Mucosa of descending colon (tissue), 3 donors: Measurements from ENCODE around the gene SGCG. TPM values are rescaled to one million over a fixed set of nuclear protein-coding genes. Genes with fewer than 3 reads are reported as not detected.
A peak's percentile ranks its signal among the peaks of the same experiment; 100 is the strongest.

Source experiments
- ATAC-seq: fragments of 200-7000 bp; cut with Tn5 transposase; one replicate; pipeline ENCODE4 v1.9.1; 2020; ENCODE audit warnings: mild to moderate bottlenecking, moderate library complexity
- DNase-seq, 3 donors: peaks; one replicate each; pipeline ENCODE4 v3.0.0-alpha.2; 2020
- H3K36me3 ChIP-seq: fragments of 200-600 bp; one replicate; pipeline ENCODE4 v1.8.0; 2021; ENCODE audit warnings: low read depth, mild to moderate bottlenecking
- H3K4me1 ChIP-seq: fragments of 200-600 bp; one replicate; pipeline ENCODE4 v1.8.0; 2021; ENCODE audit warnings: low read depth, mild to moderate bottlenecking
- H3K4me3 ChIP-seq: fragments of 200-600 bp; one replicate; pipeline ENCODE4 v1.8.0; 2021; ENCODE audit warnings: mild to moderate bottlenecking
- H3K9me3 ChIP-seq: fragments of 200-600 bp; one replicate; pipeline ENCODE4 v1.8.0; 2021; ENCODE audit warnings: mild to moderate bottlenecking
- intact Hi-C, 2 donors: fragments of 100-400 bp; cut with DNase I in 1 of 2; cut with micrococcal nuclease in 1 of 2; formaldehyde crosslinking; loops; one replicate each; pipeline versions ENCODE4 v1.11.0 to v1.11.1; 2022; cut with DNase I, micrococcal nuclease
- total RNA-seq, 3 donors: library from RNA; stranded (reverse); fragmentation: NEBNext Ultra II Directional in 2 of 3; extraction: Animal tissue kit (Norgen Biotek cat#: 25700) in 2 of 3; gene quantifications; one replicate each; pipeline versions ENCODE4 v1.2.1 to v1.2.4, GENCODE V29; 2021 to 2023
- TF ChIP-seq, protein P1 (sequence below): fragments of 200-600 bp; IDR thresholded peaks from one replicate; pipeline ENCODE4 v1.8.0; 2022; ENCODE audit warnings: antibody characterized with exemption, mild to moderate bottlenecking
- donor health status: DM: no; HTN: no; CAD: no; lungs with moderate emphysema.
- donor health status: DM: no; HTN: no; CAD: no.
- donor health status: DM: no; HTN: yes; CAD: no.

The SGCG gene
- total RNA-seq, 3 donors from 2014 or later: 0.41 to 0.66 TPM; not detected in 1

DNA sequence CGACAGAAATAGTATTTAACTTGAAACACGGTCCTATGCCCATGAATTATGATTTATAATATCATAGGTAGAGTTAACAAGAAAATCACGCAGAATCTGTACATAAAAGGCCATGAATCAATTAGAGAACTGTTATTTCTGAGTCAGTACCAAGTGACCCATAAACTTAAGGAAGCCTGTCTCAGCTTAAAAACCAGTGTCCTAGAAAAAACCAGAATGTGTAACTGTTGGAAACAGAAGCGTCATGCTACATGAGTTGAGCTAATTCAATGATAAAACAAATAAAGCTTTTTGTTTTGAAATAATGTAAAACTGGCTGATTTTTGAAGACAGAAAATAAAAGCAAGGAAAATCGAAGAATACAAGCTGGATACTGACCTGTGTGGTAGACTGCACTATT, 34.8 kb upstream of the SGCG start:
- no peak for ATAC-seq
- Histone ChIP-seq H3K4me3 (no peak overlapping the region), H3K4me1 (no peaks in the 10 kb centered on the region), H3K9me3 (peaks cover 9% of the 10 kb centered on the region), H3K36me3 (no peaks in the 10 kb centered on the region)
- DNase-seq: no peak
- TF ChIP-seq, protein P1, sequence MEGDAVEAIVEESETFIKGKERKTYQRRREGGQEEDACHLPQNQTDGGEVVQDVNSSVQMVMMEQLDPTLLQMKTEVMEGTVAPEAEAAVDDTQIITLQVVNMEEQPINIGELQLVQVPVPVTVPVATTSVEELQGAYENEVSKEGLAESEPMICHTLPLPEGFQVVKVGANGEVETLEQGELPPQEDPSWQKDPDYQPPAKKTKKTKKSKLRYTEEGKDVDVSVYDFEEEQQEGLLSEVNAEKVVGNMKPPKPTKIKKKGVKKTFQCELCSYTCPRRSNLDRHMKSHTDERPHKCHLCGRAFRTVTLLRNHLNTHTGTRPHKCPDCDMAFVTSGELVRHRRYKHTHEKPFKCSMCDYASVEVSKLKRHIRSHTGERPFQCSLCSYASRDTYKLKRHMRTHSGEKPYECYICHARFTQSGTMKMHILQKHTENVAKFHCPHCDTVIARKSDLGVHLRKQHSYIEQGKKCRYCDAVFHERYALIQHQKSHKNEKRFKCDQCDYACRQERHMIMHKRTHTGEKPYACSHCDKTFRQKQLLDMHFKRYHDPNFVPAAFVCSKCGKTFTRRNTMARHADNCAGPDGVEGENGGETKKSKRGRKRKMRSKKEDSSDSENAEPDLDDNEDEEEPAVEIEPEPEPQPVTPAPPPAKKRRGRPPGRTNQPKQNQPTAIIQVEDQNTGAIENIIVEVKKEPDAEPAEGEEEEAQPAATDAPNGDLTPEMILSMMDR: no peak
- intact Hi-C loops: no loop called here

DNA sequence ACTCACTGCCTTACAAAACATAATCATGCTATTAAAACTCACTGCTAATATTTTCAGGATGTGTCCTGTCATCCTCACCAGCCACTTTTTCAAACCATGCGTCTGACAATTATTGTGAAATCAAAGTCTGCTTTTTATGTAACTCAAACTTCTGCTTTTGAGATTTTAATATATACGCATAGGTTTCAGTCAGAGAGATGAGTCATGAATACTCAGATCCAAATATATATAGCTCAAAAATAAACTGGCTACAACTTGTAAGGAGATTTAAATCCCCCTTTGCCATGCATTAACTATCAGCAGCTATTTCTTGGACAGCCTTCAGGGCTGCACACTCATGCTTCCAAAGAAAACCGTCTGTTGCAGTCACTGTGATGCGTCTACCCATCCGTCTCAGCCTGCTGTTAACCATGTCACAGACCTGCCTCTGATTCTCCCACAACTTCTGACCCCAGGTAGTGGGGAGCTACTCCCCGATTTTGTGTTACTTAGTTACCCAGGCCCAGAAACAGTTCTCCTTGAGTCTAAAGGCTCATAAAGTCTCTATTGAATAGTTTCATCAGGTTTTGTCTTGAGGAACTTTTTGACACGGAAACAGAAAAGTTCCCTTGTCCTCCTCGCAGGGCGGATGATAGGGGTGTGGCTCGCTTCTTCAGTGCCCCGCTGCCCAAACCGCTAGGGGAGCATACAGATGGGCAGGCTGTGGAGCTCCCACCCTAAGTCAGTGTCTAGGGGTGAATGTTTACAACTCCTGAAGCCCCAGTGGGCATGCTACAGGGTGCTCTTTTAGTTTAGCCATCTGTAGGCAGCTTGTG, 33.8 kb upstream of the SGCG start:
- DNase-seq: no peak
- Histone ChIP-seq H3K36me3 (no peaks in the 10 kb centered on the region), H3K4me1 (no peaks in the 10 kb centered on the region), H3K9me3 (peaks cover 8% of the 10 kb centered on the region), H3K4me3 (no peak overlapping the region)
- ATAC-seq: no peak
- TF ChIP-seq, protein P1: no peak
- intact Hi-C loops: no loop called here

DNA sequence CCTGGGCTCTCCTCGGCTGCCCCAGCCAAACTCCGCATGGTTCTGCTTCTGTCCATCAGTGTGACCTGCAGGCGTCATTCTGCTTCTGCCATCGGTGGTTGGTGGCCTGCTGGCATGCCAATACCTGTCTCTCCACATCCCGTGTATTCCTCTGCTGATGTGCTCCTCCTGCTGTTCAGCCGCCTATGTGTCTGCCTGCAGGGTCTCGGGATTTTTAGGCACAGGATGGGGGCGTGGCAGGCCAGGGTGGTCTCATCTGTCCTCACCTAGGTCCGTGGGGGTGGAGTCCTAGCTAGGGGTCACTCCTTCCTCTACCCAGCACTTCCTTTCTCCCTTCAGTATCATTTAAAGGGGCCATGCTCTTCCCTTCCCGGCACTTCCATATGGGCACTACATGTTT, 33.0 kb upstream of the SGCG start:
- TF ChIP-seq, protein P1: no peak
- DNase-seq (no peak), ATAC-seq (no peak)
- Histone ChIP-seq H3K4me3 (no peak overlapping the region), H3K36me3 (no peaks in the 10 kb centered on the region), H3K9me3 (no peaks in the 10 kb centered on the region), H3K4me1 (no peaks in the 10 kb centered on the region)
- intact Hi-C loops: no loop called here

DNA sequence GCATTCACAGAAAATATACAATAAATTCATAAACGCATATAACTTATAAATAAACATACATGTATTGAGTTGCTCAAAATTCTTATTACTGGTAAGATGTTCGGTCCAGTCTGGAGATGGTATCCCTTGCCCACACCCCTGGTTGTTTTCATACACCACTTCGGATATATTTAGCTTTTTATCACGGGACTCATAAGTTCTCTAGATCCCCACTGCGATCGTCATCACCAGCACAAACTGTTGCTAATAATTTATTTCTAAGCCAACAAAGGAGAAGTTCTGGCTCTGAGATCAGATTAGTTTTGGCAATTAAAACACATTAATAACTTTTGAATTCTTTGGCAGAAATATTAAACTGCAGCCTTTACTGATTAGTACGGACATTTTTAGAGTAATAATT, 23.0 kb upstream of the SGCG start:
- H3K36me3 ChIP-seq: no peaks in the 10 kb centered on the region
- intact Hi-C loops: no loop called here
- DNase-seq (no peak), ATAC-seq (no peak)
- TF ChIP-seq, protein P1: no peak
- H3K4me3 ChIP-seq: no peak overlapping the region
- H3K4me1 ChIP-seq: no peaks in the 10 kb centered on the region
- H3K9me3 ChIP-seq: no peaks in the 10 kb centered on the region

DNA sequence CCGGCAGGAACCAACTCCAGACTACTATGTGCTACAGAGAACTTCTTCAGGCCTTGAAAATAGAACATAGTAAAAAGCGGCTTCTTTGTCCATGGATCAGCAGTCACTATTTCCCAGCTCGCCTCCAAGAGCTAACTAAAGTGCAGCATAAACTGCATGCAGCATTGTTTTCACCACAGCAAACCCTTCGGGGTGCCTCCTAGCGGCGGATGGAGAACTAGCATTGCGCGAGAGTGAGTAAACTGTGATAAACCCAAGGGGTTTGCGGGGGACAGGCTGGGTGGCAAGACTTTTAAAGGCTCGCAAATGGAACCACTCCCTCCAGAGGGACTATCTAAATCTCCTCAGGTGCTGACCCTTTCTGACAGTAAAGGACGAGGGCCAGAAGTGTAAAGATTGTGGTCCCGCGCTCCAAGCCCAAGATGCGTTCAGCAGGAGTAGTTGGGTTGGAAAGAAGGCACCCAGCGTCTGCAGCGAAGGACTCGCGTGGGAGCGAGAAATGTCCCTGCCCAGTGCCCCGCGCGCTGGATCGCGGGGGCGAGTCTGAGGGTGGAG, 21.5 kb upstream of the SGCG start:
- Histone ChIP-seq H3K4me3 (no peak overlapping the region), H3K4me1 (no peaks in the 10 kb centered on the region), H3K36me3 (no peaks in the 10 kb centered on the region), H3K9me3 (no peaks in the 10 kb centered on the region)
- TF ChIP-seq, protein P1: no peak
- ATAC-seq (no peak), DNase-seq (peak in 1 of 3 donors; percentile 26)
- intact Hi-C loops: no loop called here
